Amniotic epithelial cell (primary cell): ENCODE results near the gene IGFLR1.

ENCODE experiments used
- DNase-seq: peaks from one replicate; pipeline ENCODE4 v3.0.0-alpha.2; 2010; ENCODE audit warnings: low read depth

The IGFLR1 gene

GRCh38 chr19:35755550-35756376, 13.5 kb upstream of the IGFLR1 start:
- peak; percentile 71 for DNase-seq

GRCh38 chr19:35755131-35755549, 12.9 kb upstream of the IGFLR1 start:
- no peak for DNase-seq

- DNase-seq: no peak
These were observed 12.3 kb upstream of the IGFLR1 start for GRCh38 chr19:35754370-35755130.

GRCh38 chr19:35753634-35754369, 11.6 kb upstream of the IGFLR1 start:
- no peak for DNase-seq

GRCh38 chr19:35752746-35753350, 10.6 kb upstream of the IGFLR1 start:
- DNase-seq: no peak

GRCh38 chr19:35751839-35752745, 9.8 kb upstream of the IGFLR1 start:
- DNase-seq: no peak

- DNase-seq: no peak
These were observed 7.9 kb upstream of the IGFLR1 start for GRCh38 chr19:35750167-35750566.

- peak; percentile 99 for DNase-seq
These were observed 6.1 kb upstream of the IGFLR1 start, which contains the start of gene LIN37 for GRCh38 chr19:35748106-35749020. TSS of gene LIN37 (plus strand) at chr19:35748576. CDS start at chr19:35748725, 149 bp downstream.

GRCh38 chr19:35746531-35746930, 4.3 kb upstream of the IGFLR1 start:
- no peak for DNase-seq

GRCh38 chr19:35746087-35746462, 3.8 kb upstream of the IGFLR1 start:
- no peak for DNase-seq

- DNase-seq: peak; percentile 99
These were observed 3.3 kb upstream of the IGFLR1 start, which contains the start of the genes PSENEN and U2AF1L4 for GRCh38 chr19:35745328-35746086. TSS of gene PSENEN (plus strand) at chr19:35745651. CDS start at chr19:35745931, 280 bp downstream. TSS of gene U2AF1L4 (minus strand) at chr19:35745418. CDS start at chr19:35745391, 27 bp downstream.

- peak; percentile 94 for DNase-seq
These were observed 2.4 kb upstream of the IGFLR1 start for GRCh38 chr19:35744430-35745327.

- no peak for DNase-seq
These were observed 1.6 kb upstream of the IGFLR1 start for GRCh38 chr19:35743640-35744429.

GRCh38 chr19:35741203-35741515, 1.1 kb downstream of the IGFLR1 start:
- no peak for DNase-seq

GRCh38 chr19:35740423-35741202, 1.6 kb downstream of the IGFLR1 start:
- peak; percentile 95 for DNase-seq

GRCh38 chr19:35740108-35740422, 2.2 kb downstream of the IGFLR1 start:
- DNase-seq: no peak
